DLD1 (cell line): ENCODE measurements around the gene RPEL1.

Experiments used
- in situ Hi-C: cut with HindIII; loops from 2 replicates; pipeline ENCODE4 v1.10.0; 2017; ENCODE audit warnings: low sequenced_read_pairs

Gene RPEL1

DNA sequence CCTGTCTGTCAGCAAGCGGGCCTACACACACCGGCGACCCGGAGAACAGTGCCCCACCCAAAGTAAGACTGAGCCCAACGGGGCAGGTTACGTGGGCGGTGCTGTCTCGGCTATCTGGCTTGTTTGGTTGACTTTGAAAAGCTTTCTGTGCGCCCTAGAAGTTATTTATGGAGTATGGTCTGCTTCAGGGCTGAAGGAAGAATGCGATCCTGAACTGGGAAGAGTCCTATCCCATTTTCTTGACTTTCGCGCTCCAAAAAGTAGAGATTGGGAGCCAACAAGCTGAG, 32.8 kb downstream of the RPEL1 start:
- in situ Hi-C loops = no loop called here

DNA sequence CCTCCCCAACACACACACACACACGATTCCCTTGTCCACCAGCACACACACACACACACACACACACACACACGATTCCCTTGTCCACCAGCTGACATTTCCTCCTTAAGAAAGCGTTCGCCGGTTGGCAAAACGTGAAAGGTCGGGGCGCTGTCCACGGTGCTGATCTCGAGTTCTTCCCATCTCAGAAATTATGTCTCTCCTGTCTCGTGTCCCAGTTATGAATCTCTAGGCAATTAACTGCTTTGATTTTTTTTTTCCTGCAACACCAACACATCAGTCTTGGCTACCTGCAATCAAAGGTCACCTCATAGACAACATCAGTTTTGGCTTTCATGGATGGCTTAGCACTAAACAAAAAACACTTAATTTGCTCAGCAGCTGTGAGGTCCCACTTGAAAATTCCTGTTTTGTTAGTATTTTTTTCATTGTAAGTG, 33.2 kb downstream of the RPEL1 start:
- in situ Hi-C loops = no loop called here

GRCh38 chr10:103280031-103280430, 34.3 kb downstream of the RPEL1 start:
- in situ Hi-C loops = no loop called here

DNA sequence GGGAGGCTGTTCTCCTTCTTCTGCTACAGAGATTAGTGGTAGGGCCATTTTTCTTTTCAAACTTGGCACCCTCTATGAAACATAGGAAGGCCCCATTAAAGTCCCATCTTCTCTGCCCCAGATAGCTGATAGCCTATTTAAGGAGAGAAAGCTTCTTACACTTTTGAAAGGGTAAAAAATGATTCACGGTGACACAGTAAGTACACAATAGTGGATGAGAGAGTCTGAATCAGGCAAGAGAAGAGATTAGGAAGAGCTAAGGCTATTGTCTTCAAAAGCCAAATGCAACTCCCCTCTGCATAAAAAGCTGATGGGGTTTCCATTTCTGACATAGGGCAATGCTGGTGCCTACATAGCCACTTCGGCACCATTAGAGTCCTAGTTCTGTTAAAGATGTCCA, 34.8 kb downstream of the RPEL1 start:
- in situ Hi-C loops = no loop called here

GRCh38 chr10:103281753-103282152, 36.1 kb downstream of the RPEL1 start:
- in situ Hi-C loops = no loop called here

- in situ Hi-C loops = no loop called here
Observed at GRCh38 chr10:103282961-103283360, 37.3 kb downstream of the RPEL1 start.

GRCh38 chr10:103284170-103284569, 38.5 kb downstream of the RPEL1 start:
- in situ Hi-C loops = no loop called here

- in situ Hi-C loops = no loop called here
Observed at GRCh38 chr10:103287992-103288391, 42.3 kb downstream of the RPEL1 start.

- in situ Hi-C loops = no loop called here
Observed at GRCh38 chr10:103291588-103291987, 45.9 kb downstream of the RPEL1 start.

DNA sequence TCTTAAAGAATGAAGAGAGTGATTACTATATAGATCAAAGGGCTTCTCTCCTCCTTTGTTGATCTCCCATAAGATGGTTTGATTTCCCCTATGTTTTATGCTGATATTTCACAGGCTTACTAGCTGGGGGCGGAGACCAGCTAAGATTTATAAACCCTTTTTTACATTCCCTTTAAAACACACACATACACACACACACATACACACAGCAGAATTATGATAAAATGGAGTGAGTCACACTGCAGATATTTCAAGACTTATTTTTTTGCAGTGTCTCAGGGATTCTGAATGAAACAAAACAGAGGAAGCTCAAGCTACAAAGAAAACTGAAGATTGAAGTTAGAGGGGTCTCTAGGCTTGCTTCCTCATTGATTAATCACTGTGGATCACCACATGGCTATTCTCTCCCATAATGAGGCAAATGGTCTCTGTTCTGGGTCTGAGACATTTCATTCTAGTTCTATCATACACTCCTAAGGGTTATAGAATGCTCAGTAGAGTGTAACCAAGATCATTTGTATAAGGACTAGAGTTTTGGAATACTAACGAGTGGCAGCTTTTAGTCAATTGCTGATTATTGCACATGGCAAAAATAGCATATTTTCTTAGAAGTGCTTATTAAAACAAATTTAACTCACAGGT, 49.8 kb downstream of the RPEL1 start:
- in situ Hi-C loops = no loop called here
